GM12874 (cell line): ENCODE data around the gene HSD17B4.
A peak's percentile ranks its signal among the peaks of the same experiment; 100 is the strongest.

ENCODE experiments used
- TF ChIP-seq, protein P1 (sequence below): IDR thresholded peaks from 2 replicates; pipeline ENCODE4 v1.5.1; 2011; ENCODE audit warnings: low read depth, mild to moderate bottlenecking, control low read depth, low read length, moderate library complexity; ENCODE audit not compliant: insufficient read depth

Gene HSD17B4

DNA sequence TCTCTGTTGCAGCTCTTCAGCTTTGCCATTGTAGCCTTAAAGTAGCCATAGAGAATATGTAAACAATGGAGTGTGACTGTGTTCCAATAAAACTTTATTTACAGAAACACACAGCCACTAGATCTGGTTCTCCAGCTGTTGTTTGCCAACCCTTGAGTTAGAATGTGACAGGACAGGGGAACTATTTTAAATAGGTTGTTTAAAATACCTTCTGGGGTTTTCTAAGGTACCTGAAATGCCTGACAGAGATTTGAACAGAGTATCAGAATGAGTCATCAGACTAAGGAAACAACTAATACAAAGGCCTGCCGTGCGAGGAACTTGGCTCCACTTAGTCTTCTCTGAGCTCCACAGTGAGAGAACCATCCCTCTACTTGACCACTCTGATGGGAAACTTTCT, 85.4 kb downstream of the HSD17B4 start:
- TF ChIP-seq, protein P1, sequence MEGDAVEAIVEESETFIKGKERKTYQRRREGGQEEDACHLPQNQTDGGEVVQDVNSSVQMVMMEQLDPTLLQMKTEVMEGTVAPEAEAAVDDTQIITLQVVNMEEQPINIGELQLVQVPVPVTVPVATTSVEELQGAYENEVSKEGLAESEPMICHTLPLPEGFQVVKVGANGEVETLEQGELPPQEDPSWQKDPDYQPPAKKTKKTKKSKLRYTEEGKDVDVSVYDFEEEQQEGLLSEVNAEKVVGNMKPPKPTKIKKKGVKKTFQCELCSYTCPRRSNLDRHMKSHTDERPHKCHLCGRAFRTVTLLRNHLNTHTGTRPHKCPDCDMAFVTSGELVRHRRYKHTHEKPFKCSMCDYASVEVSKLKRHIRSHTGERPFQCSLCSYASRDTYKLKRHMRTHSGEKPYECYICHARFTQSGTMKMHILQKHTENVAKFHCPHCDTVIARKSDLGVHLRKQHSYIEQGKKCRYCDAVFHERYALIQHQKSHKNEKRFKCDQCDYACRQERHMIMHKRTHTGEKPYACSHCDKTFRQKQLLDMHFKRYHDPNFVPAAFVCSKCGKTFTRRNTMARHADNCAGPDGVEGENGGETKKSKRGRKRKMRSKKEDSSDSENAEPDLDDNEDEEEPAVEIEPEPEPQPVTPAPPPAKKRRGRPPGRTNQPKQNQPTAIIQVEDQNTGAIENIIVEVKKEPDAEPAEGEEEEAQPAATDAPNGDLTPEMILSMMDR: no peak

DNA sequence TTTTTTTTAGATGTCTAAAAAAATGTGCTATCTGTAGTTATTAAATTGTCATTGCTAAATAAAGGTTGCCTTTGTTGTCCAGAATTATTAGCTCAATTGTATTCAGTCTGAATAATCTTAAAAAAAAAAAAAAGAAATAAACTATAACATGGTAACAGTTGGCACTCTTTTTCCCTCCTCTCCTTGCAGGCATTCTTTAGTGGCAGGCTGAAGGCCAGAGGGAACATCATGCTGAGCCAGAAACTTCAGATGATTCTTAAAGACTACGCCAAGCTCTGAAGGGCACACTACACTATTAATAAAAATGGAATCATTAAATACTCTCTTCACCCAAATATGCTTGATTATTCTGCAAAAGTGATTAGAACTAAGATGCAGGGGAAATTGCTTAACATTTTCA, 89.4 kb downstream of the HSD17B4 start:
- TF ChIP-seq, protein P1: no peak

DNA sequence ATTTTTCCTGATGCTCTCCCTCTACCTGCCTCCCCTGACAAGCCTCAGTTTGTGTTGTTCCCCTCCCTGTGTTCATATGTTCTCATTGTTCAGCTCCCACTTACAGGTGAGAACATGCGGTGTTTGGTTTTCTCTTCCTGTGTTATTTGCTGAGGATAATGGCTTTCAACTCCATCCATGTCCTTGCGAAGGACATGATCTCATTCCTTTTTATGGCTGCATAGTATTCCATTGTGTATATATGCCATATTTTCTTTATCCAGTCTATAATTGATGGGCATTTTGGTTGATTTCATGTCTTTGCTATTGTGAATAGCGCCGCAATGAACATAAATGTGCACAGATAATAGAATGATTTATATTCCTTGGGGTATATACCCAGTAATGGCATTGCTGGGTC, 99.5 kb downstream of the HSD17B4 start:
- TF ChIP-seq, protein P1: no peak

DNA sequence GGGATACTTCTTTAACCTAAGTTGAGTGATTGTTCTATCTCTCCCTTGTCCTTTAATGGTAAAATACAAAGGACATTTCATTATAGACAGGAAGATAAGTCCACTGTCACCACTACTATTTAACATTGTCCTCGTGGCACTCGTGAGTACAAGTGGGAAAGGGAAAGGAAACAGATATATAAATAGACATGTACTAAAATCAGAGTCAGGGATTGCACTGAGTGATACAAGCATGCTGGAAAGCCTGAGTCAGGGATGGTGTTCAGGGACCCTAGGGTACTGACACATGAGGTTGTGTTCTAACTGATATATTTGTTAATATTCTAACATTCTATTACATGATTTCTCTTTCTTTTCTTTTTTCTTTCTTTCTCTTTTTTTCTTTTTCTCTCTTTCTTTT, 102.3 kb downstream of the HSD17B4 start:
- TF ChIP-seq, protein P1: no peak

DNA sequence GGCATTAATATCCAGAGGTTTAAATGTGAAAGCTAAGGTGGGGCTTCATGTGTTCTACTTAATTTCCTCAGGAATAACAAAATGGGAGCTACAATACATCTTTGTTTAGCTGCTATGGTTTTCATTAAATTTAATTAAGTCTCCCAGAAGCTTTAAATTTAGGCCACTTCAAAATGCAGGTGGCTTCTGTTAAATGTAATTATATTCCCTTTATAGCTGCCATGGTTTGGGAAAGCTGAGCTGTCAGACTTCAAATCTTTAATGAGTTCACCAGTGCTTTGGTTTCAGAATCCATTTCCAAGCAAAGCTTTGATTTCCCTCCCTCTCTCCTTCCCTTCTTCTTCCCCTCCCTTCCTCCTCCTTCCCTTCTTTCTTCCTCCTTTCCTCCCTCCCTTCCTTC, 118.6 kb downstream of the HSD17B4 start:
- TF ChIP-seq, protein P1: no peak

DNA sequence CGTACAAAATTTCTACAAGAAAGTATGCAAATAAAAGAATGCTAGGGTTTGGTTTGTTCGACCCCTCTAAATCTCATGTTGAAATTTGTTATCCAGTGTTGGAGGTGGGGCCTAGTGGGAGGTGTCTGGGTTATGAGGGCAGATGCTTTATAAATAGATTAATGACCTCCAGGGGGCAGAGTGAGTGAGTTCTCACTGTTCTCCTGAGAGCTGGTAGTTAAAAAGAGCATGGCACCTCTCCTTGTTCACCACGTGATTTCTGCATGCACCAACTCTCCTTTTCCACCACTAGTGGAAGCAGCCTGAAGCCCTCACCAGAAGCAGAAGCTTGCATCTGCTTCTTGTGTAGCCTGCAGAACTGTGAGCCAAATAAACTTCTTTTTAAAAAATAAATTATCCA, 126.6 kb downstream of the HSD17B4 start:
- TF ChIP-seq, protein P1: peak; percentile 35; the same call in 1 of the 2 replicates

DNA sequence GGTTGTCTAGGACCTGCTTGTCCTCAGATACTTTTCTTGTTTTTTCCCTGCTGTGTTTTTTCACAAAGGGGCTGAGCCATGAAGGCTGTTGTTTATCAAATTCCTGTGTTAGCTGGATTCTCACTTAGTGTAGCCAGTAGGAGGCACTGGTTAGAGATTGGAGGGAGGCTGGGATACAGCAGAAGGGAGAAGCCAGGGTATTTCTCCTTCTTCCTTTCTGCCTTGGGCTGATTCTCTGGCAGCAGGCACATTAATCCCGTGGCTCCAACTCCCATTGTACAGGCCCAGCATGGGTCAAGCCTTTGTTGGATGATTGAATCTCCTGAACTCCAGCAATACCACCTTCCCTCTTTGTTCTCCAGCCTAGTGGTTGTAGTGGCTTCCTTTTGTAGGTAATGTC, 130.7 kb downstream of the HSD17B4 start:
- TF ChIP-seq, protein P1: no peak

DNA sequence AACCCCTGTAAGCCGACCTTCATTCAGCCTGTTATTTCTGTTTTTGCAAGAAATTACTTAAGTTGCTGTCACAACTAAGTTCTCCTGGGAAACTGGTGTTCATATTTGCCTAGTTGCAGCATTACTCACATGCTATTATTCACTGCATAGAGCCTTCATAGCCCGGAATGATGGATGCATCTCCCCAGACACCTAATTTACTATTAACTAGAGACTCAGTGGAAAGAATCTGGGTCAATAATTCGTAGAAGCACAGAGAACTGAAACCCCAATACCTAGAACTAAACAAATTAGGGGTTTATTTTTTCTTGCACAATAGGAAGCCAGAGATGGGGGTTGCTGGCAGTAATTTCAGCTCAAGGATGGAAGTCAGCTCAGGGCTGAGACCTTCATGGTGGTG, 131.4 kb downstream of the HSD17B4 start:
- TF ChIP-seq, protein P1: no peak
